CD14-positive monocyte (primary cell): ENCODE results near the gene CARD6. TPM values are rescaled to one million over a fixed set of nuclear protein-coding genes. Genes with fewer than 3 reads are reported as not detected.

Experiments
- DNase-seq, 3 donors: peaks; one replicate each; pipeline ENCODE4 v3.0.0-alpha.2; 2011 to 2022
- H2AFZ ChIP-seq: 2 replicates; pipeline ENCODE4 v1.6.0; 2012; ENCODE audit warnings: mild to moderate bottlenecking, low read depth, low read length, inconsistent platforms; ENCODE audit not compliant: insufficient read depth, poor library complexity, severe bottlenecking
- H3K27ac ChIP-seq, 2 donors: 1 replicate in 1 of 2; 2 replicates in 1 of 2; pipeline ENCODE4 v1.5.1; 2012 to 2013; ENCODE audit warnings: low read length in 2 of 2, control low read depth in 1 of 2, inconsistent platforms in 1 of 2, low read depth in 1 of 2, mild to moderate bottlenecking in 1 of 2
- H3K27me3 ChIP-seq, 2 donors: one replicate each; pipeline versions ENCODE4 v1.6.0 to v1.6.1; 2011 to 2013; ENCODE audit warnings: low read length in 2 of 2; ENCODE audit not compliant: control insufficient read depth in 2 of 2, insufficient read depth in 2 of 2
- H3K36me3 ChIP-seq, 2 donors: replicated peaks in 1 of 2; 1 replicate in 1 of 2; 2 replicates in 1 of 2; pipeline versions ENCODE4 v1.5.1 to v1.6.1; 2012 to 2013; ENCODE audit warnings: low read length in 2 of 2, control low read depth in 1 of 2, inconsistent platforms in 1 of 2, mild to moderate bottlenecking in 1 of 2; ENCODE audit not compliant: insufficient read depth in 2 of 2, control insufficient read depth in 1 of 2
- H3K4me1 ChIP-seq, 2 donors: 1 replicate in 1 of 2; 2 replicates in 1 of 2; pipeline versions ENCODE4 v1.5.1 to v1.6.1; 2012 to 2013; ENCODE audit warnings: low read length in 2 of 2, control low read depth in 1 of 2, inconsistent platforms in 1 of 2, mild to moderate bottlenecking in 1 of 2, moderate library complexity in 1 of 2; ENCODE audit not compliant: insufficient read depth in 2 of 2, control insufficient read depth in 1 of 2
- H3K4me2 ChIP-seq: replicated peaks from 2 replicates; pipeline ENCODE3; 2012; ENCODE audit warnings: low read length, moderate library complexity, mild to moderate bottlenecking; ENCODE audit not compliant: poor library complexity, severe bottlenecking; ENCODE audit errors: extremely low read depth
- H3K4me3 ChIP-seq, 3 experiments: fragments of 200-600 bp in 1 of 3; sonication (generic) in 1 of 3; replicated peaks in 1 of 3; 1 replicate in 2 of 3; 2 replicates in 1 of 3; pipeline ENCODE4 v1.5.1; 2011 to 2013; ENCODE audit warnings: low read length in 3 of 3, mild to moderate bottlenecking in 3 of 3, control low read depth in 2 of 3, low read depth in 2 of 3, inconsistent platforms in 1 of 3, moderate library complexity in 1 of 3
- H3K79me2 ChIP-seq: 2 replicates; pipeline ENCODE4 v1.6.0; 2012; ENCODE audit warnings: mild to moderate bottlenecking, control low read depth, inconsistent platforms, low read length, moderate library complexity; ENCODE audit not compliant: insufficient read depth
- H3K9ac ChIP-seq: 2 replicates; pipeline ENCODE4 v1.6.0; 2017; ENCODE audit warnings: low read length, mild to moderate bottlenecking; ENCODE audit not compliant: insufficient read depth, poor library complexity, severe bottlenecking
- H3K9me3 ChIP-seq, 2 donors: replicated peaks in 1 of 2; 1 replicate in 1 of 2; 2 replicates in 1 of 2; pipeline versions ENCODE4 v1.5.1 to v1.6.1; 2012 to 2013; ENCODE audit warnings: low read length in 2 of 2, control low read depth in 1 of 2; ENCODE audit not compliant: control insufficient read depth in 1 of 2, insufficient read depth in 1 of 2
- H4K20me1 ChIP-seq: 2 replicates; pipeline ENCODE4 v1.6.0; 2012; ENCODE audit warnings: mild to moderate bottlenecking, low read length, control low read depth, moderate library complexity; ENCODE audit not compliant: insufficient read depth
- H3K27ac Mint-ChIP-seq, 7 donors: one replicate each; pipeline ENCODE4 v1.8.0; 2020; ENCODE audit warnings: mild to moderate bottlenecking in 7 of 7, mixed read lengths in 7 of 7, moderate library complexity in 6 of 7, inconsistent platforms in 2 of 7
- H3K27me3 Mint-ChIP-seq, 3 donors: one replicate each; pipeline ENCODE4 v1.8.0; 2021 to 2022; ENCODE audit warnings: low read depth in 3 of 3, mild to moderate bottlenecking in 3 of 3, mixed read lengths in 3 of 3, moderate library complexity in 3 of 3, inconsistent platforms in 1 of 3
- H3K36me3 Mint-ChIP-seq, 2 donors: one replicate each; pipeline ENCODE4 v1.8.0; 2020; ENCODE audit warnings: mixed read lengths in 2 of 2, inconsistent platforms in 1 of 2, mild to moderate bottlenecking in 1 of 2
- H3K4me1 Mint-ChIP-seq: one replicate; pipeline ENCODE4 v1.8.0; 2020; ENCODE audit warnings: mild to moderate bottlenecking, mixed read lengths
- H3K4me3 Mint-ChIP-seq, 2 donors: one replicate each; pipeline ENCODE4 v1.8.0; 2020; ENCODE audit warnings: mild to moderate bottlenecking in 2 of 2, mixed read lengths in 2 of 2, moderate library complexity in 1 of 2
- H3K9me3 Mint-ChIP-seq, 7 donors: one replicate each; pipeline ENCODE4 v1.8.0; 2020 to 2022; ENCODE audit warnings: mixed read lengths in 7 of 7, mild to moderate bottlenecking in 6 of 7, moderate library complexity in 6 of 7, inconsistent platforms in 2 of 7
- CTCF ChIP-seq: fragments of 200-600 bp; IDR thresholded peaks from one replicate; pipeline ENCODE4 v1.8.0; 2022; ENCODE audit warnings: antibody characterized with exemption, mild to moderate bottlenecking
- WGBS: methylation state at CpG from one replicate; pipeline ENCODE4 v1.1.5; 2013; ENCODE audit warnings: missing lambda C conversion rate; ENCODE audit not compliant: insufficient coverage; 5-methylcytosine and 5-hydroxymethylcytosine counted together
- intact Hi-C, 2 donors: fragments of 100-400 bp; cut with micrococcal nuclease; formaldehyde crosslinking; loops; one replicate each; pipeline versions ENCODE4 v1.15.0 to v1.15.1; 2023
- polyA plus RNA-seq, 3 donors: library from polyadenylated mRNA; depleted of rRNA in 1 of 3; unstranded in 2 of 3; stranded (reverse) in 1 of 3; fragments of 300-500 nt in 2 of 3; fragments of >200 nt in 1 of 3; fragmentation: Illumina TruSeq in 2 of 3; gene quantifications; 1 replicate in 2 of 3; 2 replicates in 1 of 3; pipeline ENCODE4 v1.2.3, GENCODE V29; 2012 to 2021

Gene CARD6
- polyA plus RNA-seq, 3 donors: 5.8 to 15.6 (median 10.6) TPM

GRCh38 chr5:40906351-40906751 lies 65.2 kb downstream of the CARD6 start:
- H2AFZ ChIP-seq: no peak overlapping the region
- H3K27ac ChIP-seq: no peak overlapping the region
- WGBS: no CpG with 5 or more reads among the region's 1 CpG
- no peak overlapping the region for H3K9ac ChIP-seq
- no peak overlapping the region for H3K4me3 ChIP-seq
- Mint-ChIP-seq H3K4me3 (no peak overlapping the region), H3K4me1 (no peaks in the 10 kb centered on the region), H3K36me3 (no peaks in the 10 kb centered on the region), H3K27me3 (peaks cover 6 to 15% (median 8%) of the 10 kb centered on the region in 3 donors), H3K9me3 (no peaks in the 10 kb centered on the region), H3K27ac (no peak overlapping the region)
- H3K9me3 ChIP-seq: no peaks in the 10 kb centered on the region
- H4K20me1 ChIP-seq: no peaks in the 10 kb centered on the region
- H3K4me1 ChIP-seq: no peaks in the 10 kb centered on the region
- no peak overlapping the region for H3K4me2 ChIP-seq
- peaks cover 2 to 4% of the 10 kb centered on the region in 2 donors for H3K27me3 ChIP-seq
- no peak for TF ChIP-seq CTCF
- intact Hi-C loops: no loop called here
- H3K79me2 ChIP-seq: no peaks in the 10 kb centered on the region
- no peak for DNase-seq
- H3K36me3 ChIP-seq: no peaks in the 10 kb centered on the region

GRCh38 chr5:40909264-40909663 lies 68.1 kb downstream of the CARD6 start, which contains the start of gene C7:
Gene C7 (plus strand): TSS chr5:40909497. CDS start chr5:40909611, 114 bp downstream.
- Histone ChIP-seq H3K4me2 (no peak within 1 kb of the TSS), H3K9me3 (no peaks in the 10 kb centered on the region), H3K27ac (no peak within 1 kb of the TSS), H3K4me3 (no peak within 1 kb of the TSS), H3K4me1 (no peaks in the 10 kb centered on the region), H3K36me3 (no peaks in the 10 kb centered on the region), H2AFZ (no peak within 1 kb of the TSS), H3K9ac (no peak within 1 kb of the TSS), H3K27me3 (peaks cover 2 to 4% of the 10 kb centered on the region in 2 donors), H3K79me2 (no peaks in the 10 kb centered on the region), H4K20me1 (no peaks in the 10 kb centered on the region)
- Mint-ChIP-seq H3K4me1 (no peaks in the 10 kb centered on the region), H3K27me3 (peaks cover 6 to 16% (median 8%) of the 10 kb centered on the region in 3 donors), H3K9me3 (no peaks in the 10 kb centered on the region), H3K36me3 (no peaks in the 10 kb centered on the region), H3K27ac (no peak within 1 kb of the TSS), H3K4me3 (no peak within 1 kb of the TSS)
- no peak for DNase-seq
- no peak for TF ChIP-seq CTCF
- WGBS: 40% methylated on average over 1 of the region's 3 CpGs
- intact Hi-C loops: no loop called here
